ENCODE measurements around the gene CMSS1. TPM values are rescaled to one million over a fixed set of nuclear protein-coding genes. Genes with fewer than 3 reads are reported as not detected.
A peak's percentile ranks its signal among the peaks of the same experiment; 100 is the strongest.

Gene CMSS1
- total RNA-seq, 4 donors from 2014 or later = 23.2 to 89.5 (median 67.6) TPM

DNA sequence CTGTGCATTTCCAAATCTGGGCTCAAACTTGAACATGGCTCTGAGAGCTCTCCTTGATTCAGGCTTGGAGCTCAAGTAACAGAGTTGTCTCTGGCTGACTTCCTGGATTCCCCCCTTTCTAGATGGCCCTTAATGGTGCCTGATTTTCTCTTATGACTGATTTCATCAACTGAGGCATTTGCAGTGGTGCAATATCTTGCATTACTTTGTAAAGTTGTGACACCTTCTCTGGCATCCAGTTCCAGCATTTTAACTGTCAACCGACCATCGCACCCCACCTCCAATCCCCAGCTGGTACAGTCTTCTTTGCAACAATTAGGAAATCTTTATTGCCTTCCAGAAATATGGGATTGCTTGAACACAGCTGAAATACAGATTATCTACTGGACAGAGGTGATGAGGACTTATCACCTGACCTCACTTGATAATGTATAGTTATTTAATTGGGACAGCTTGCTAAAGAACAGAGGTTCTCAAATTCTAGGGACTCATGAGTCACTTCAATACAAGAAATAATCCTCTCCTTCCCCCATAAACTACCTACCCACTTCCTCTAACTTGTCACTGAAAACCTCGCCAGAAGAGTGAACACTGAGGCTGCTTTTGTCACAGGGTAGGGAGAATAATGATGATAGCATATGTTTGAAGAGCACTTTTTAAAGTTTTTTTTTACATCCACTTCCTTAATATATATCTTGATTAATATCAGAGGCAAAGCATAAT lies 254.8 kb downstream of the CMSS1 start:
- DNase-seq (peak in 1 of 2 donors; percentile 65), ATAC-seq (peak in 1 of 2 donors; percentile 68)
- H3K36me3 ChIP-seq = no peaks in the 10 kb centered on the region
- H3K27me3 ChIP-seq = no peaks in the 10 kb centered on the region
- H3K9me3 ChIP-seq = no peaks in the 10 kb centered on the region
- in situ Hi-C loops (cut with MboI; ENCODE audit: low sequenced_read_pairs in 4 of 4) (loop anchor here (5.0 to 25.0 kb wide), 2 partner anchors 180 to 235 kb away; no protein-coding TSS in a partner anchor), intact Hi-C loops (cut with DNase I; ENCODE audit: low total_unique reads) (no loop called here)
- TF ChIP-seq POLR2A (IDR thresholded peaks at IDR 0.05) = no peak
- TF ChIP-seq, protein P1, sequence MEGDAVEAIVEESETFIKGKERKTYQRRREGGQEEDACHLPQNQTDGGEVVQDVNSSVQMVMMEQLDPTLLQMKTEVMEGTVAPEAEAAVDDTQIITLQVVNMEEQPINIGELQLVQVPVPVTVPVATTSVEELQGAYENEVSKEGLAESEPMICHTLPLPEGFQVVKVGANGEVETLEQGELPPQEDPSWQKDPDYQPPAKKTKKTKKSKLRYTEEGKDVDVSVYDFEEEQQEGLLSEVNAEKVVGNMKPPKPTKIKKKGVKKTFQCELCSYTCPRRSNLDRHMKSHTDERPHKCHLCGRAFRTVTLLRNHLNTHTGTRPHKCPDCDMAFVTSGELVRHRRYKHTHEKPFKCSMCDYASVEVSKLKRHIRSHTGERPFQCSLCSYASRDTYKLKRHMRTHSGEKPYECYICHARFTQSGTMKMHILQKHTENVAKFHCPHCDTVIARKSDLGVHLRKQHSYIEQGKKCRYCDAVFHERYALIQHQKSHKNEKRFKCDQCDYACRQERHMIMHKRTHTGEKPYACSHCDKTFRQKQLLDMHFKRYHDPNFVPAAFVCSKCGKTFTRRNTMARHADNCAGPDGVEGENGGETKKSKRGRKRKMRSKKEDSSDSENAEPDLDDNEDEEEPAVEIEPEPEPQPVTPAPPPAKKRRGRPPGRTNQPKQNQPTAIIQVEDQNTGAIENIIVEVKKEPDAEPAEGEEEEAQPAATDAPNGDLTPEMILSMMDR (IDR thresholded peaks at IDR 0.05 in 4 of 5, conservative IDR thresholded peaks at IDR 0.05 in 1 of 5) = no peak
- H3K4me3 ChIP-seq = no peak overlapping the region
- H3K27ac ChIP-seq = peak overlapping the region; percentile 63 to 80 (median 74)
- H3K4me1 ChIP-seq = peaks cover 60 to 63% of the 10 kb centered on the region in 2 donors

DNA sequence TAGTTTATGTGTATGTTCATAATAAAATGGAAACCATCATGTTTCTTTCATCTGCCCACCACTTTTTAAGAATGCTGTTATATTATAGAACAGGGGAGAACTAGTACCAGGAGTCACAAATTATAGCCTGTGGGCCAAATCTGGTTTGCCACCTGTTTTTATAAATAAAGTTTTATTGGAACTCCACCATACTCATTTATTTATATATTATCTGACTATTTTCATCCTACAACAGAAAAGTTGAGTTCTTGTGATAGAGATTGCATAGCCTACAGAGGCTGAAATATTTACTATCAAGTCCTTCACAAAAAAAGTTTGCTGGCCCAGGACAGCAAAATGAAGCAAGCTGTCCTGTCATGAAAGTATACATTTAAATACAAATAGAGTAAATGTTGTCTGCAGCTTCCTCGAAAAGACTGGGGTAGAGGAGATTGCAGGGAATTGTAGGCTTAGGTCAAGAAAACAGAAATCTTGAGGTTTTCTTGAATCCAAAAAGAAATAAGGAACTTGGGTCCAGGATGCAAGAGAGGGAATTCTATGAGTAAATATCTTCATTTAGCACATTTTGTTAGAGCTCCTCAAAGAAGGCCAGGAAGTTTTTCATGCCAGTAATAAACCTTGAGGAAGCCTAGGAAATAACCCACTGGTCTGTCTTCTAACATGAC lies 255.5 kb downstream of the CMSS1 start:
- Histone ChIP-seq H3K27me3 (no peaks in the 10 kb centered on the region), H3K4me3 (no peak overlapping the region), H3K4me1 (peaks cover 59% of the 10 kb centered on the region in 2 donors), H3K36me3 (no peaks in the 10 kb centered on the region), H3K27ac (peak overlapping the region; percentile 63 to 80 (median 70)), H3K9me3 (no peaks in the 10 kb centered on the region)
- no peak for TF ChIP-seq POLR2A (IDR thresholded peaks at IDR 0.05)
- TF ChIP-seq, protein P1 (IDR thresholded peaks at IDR 0.05 in 4 of 5, conservative IDR thresholded peaks at IDR 0.05 in 1 of 5) = no peak
- DNase-seq = no peak
- ATAC-seq = no peak
- in situ Hi-C loops (cut with MboI; ENCODE audit: low sequenced_read_pairs in 4 of 4) = loop anchor here (5.0 to 25.0 kb wide), 2 partner anchors 179 to 236 kb away; no protein-coding TSS in a partner anchor
- intact Hi-C loops (cut with DNase I; ENCODE audit: low total_unique reads) = no loop called here

DNA sequence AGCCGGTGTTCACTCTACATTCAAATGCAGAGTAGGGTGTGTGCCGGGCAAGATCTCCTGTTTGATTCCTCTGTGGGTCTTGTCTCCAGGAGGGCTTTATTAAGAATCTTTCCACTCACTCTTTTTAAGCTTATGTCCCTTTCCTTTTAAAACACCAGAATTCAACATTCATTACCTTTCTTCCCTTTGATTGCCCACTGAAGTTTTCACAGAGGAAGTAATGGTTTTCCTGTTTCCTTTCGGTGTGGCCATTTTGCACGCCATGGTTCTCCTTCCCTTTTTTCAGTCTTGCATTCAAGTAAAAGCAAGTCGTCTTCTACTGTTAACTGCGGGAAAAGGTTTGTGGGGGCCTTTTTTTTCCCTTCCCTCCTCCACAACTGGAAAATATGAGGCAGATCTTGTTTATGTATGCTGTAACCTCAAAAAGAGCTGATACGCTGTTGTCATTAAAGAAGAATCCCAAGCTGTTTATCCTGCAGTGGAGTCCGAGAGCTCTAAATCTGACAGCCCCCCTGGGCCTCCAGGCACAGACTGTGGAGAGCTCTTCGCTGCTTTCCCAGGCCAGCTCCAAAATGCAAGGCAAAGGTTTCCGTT lies 256.1 kb downstream of the CMSS1 start:
- H3K4me3 ChIP-seq = no peak overlapping the region
- TF ChIP-seq, protein P1 (IDR thresholded peaks at IDR 0.05 in 4 of 5, conservative IDR thresholded peaks at IDR 0.05 in 1 of 5) = no peak
- TF ChIP-seq POLR2A (IDR thresholded peaks at IDR 0.05) = no peak
- peaks cover 56 to 66% of the 10 kb centered on the region in 2 donors for H3K4me1 ChIP-seq
- no peaks in the 10 kb centered on the region for H3K36me3 ChIP-seq
- in situ Hi-C loops (cut with MboI; ENCODE audit: low sequenced_read_pairs in 4 of 4) = loop anchor here (5.0 to 25.0 kb wide), 2 partner anchors 178 to 237 kb away; no protein-coding TSS in a partner anchor
- DNase-seq (no peak), ATAC-seq (no peak)
- intact Hi-C loops (cut with DNase I; ENCODE audit: low total_unique reads) = no loop called here
- H3K27me3 ChIP-seq = no peaks in the 10 kb centered on the region
- no peaks in the 10 kb centered on the region for H3K9me3 ChIP-seq
- peak overlapping the region; percentile 63 to 80 (median 70) for H3K27ac ChIP-seq

DNA sequence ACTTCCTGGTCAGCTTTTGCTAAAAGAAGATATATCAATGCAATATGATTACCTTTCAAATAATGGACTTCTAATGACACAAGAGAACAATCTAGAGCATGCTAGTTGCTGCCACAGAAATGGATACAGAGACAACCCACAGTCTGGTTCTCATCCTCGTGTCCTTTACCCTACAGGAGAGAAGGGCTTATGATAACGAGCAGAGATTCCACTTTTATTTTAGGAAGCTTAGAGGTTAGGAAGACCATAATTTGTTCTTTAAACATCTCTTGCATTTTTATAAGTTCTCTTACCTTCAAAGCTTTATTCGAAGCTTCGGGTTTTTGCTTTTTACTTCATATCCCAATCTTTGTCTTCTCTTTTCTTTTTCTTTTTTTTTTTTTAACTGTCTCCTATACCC lies 257.5 kb downstream of the CMSS1 start:
- no peaks in the 10 kb centered on the region for H3K27me3 ChIP-seq
- no peak for DNase-seq
- H3K9me3 ChIP-seq = no peaks in the 10 kb centered on the region
- H3K4me1 ChIP-seq = peaks cover 43 to 58% of the 10 kb centered on the region in 2 donors
- H3K27ac ChIP-seq = peak overlapping the region; percentile 11 to 80 (median 28)
- intact Hi-C loops (cut with DNase I; ENCODE audit: low total_unique reads) = no loop called here
- H3K36me3 ChIP-seq = no peaks in the 10 kb centered on the region
- in situ Hi-C loops (cut with MboI; ENCODE audit: low sequenced_read_pairs in 4 of 4) = no loop called here
- H3K4me3 ChIP-seq = no peak overlapping the region
- no peak for ATAC-seq
- TF ChIP-seq, protein P1 (IDR thresholded peaks at IDR 0.05 in 4 of 5, conservative IDR thresholded peaks at IDR 0.05 in 1 of 5) = no peak
- TF ChIP-seq POLR2A (IDR thresholded peaks at IDR 0.05) = no peak
